Measurements from ENCODE around the gene APC. TPM values are rescaled to one million over a fixed set of nuclear protein-coding genes. Genes with fewer than 3 reads are reported as not detected.

Gene APC
- total and polyA plus RNA-seq, 4 donors = 83.2 to 279 (median 137) TPM

DNA sequence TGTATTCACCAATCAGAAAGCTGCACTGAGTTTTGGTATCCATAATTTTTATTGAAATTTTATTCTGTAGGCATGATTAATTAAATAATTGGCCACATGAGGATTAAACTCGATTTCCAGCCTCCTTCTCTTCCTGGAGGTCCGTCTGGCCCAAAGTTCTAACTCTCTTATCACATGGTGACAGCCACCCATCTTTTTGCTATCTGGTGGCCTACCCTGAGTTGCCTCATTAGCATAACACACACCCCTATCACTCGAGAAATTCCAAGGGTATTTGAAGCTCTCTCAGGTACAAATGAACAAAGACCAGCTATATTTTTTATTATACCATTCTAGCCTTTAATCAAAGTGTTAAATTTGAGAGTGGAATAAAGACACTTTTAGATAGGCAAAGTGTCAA is 57.7 kb downstream of the APC start:
- Histone ChIP-seq H3K27me3 (ENCODE audit: control insufficient read depth, insufficient read depth, low read length) (no peaks in the 10 kb centered on the region), H3K27ac (ENCODE audit: low read depth, low read length) (no peak overlapping the region), H3K4me3 (ENCODE audit: low read depth, low read length) (no peak overlapping the region), H3K36me3 (ENCODE audit: control insufficient read depth, insufficient read depth, low read length) (peaks cover 37% of the 10 kb centered on the region), H3K4me1 (ENCODE audit: control insufficient read depth, insufficient read depth, low read length) (no peaks in the 10 kb centered on the region), H3K9me3 (ENCODE audit: control insufficient read depth, insufficient read depth, low read length) (no peaks in the 10 kb centered on the region)
- no peak for DNase-seq (ENCODE audit: low read depth in 4 of 6, low spot score in 6 of 6)
- WGBS (ENCODE audit: insufficient coverage) = no CpG with 5 or more reads among the region's 3 CpGs

DNA sequence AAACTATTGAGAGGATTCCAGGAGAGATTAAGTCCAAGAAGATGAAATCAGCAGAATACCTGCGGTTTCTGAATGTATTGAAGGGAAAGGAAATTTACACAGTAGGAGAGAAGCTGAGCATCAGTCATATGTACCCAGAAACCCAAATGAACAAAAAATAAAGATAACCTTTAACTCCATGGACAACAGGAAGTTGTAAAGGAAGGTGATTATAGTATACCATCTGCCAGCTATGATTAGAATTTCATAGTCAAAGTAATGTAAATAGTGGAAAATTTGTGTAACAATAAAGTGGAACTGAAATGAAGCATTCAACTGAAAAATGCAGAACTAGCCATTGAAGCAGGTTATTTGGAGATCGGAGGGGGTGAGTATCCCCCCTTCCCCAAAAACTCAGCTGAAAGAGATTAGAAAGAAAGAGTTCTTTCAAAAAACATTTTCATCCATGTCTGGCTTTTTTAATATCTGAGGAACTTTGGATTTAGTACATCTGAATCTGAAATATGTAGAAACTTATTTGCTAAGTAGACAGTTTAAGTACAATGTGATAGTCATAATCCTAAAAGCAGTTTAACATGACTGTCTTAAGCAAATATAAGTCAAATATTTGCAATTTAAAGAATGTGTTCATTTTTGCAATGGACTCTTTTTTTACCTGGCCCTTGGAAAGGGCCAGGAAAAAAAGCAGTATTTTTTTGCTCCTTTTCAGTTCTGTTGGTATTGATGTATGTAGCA is 58.4 kb downstream of the APC start:
- Histone ChIP-seq H3K36me3 (ENCODE audit: control insufficient read depth, insufficient read depth, low read length) (peaks cover 33% of the 10 kb centered on the region), H3K4me3 (ENCODE audit: low read depth, low read length) (no peak overlapping the region), H3K4me1 (ENCODE audit: control insufficient read depth, insufficient read depth, low read length) (no peaks in the 10 kb centered on the region), H3K27ac (ENCODE audit: low read depth, low read length) (no peak overlapping the region), H3K27me3 (ENCODE audit: control insufficient read depth, insufficient read depth, low read length) (no peaks in the 10 kb centered on the region), H3K9me3 (ENCODE audit: control insufficient read depth, insufficient read depth, low read length) (no peaks in the 10 kb centered on the region)
- no CpG with 5 or more reads among the region's 2 CpGs for WGBS (ENCODE audit: insufficient coverage)
- DNase-seq (ENCODE audit: low read depth in 4 of 6, low spot score in 6 of 6) = no peak

GRCh38 chr5:112799661-112800060 is 62.0 kb downstream of the APC start:
- Histone ChIP-seq H3K4me1 (ENCODE audit: control insufficient read depth, insufficient read depth, low read length) (no peaks in the 10 kb centered on the region), H3K4me3 (ENCODE audit: low read depth, low read length) (no peak overlapping the region), H3K36me3 (ENCODE audit: control insufficient read depth, insufficient read depth, low read length) (peaks cover 11% of the 10 kb centered on the region), H3K9me3 (ENCODE audit: control insufficient read depth, insufficient read depth, low read length) (no peaks in the 10 kb centered on the region), H3K27ac (ENCODE audit: low read depth, low read length) (no peak overlapping the region), H3K27me3 (ENCODE audit: control insufficient read depth, insufficient read depth, low read length) (no peaks in the 10 kb centered on the region)
- no peak for DNase-seq (ENCODE audit: low read depth in 4 of 6, low spot score in 6 of 6)
- 81% methylated on average over 2 of the region's 3 CpGs for WGBS (ENCODE audit: insufficient coverage)

- peaks cover 8% of the 10 kb centered on the region for H3K36me3 ChIP-seq (ENCODE audit: control insufficient read depth, insufficient read depth, low read length)
- no CpG with 5 or more reads among the region's 6 CpGs for WGBS (ENCODE audit: insufficient coverage)
- H3K4me3 ChIP-seq (ENCODE audit: low read depth, low read length) = no peak overlapping the region
- H3K27me3 ChIP-seq (ENCODE audit: control insufficient read depth, insufficient read depth, low read length) = no peaks in the 10 kb centered on the region
- H3K4me1 ChIP-seq (ENCODE audit: control insufficient read depth, insufficient read depth, low read length) = no peaks in the 10 kb centered on the region
- H3K9me3 ChIP-seq (ENCODE audit: control insufficient read depth, insufficient read depth, low read length) = no peaks in the 10 kb centered on the region
- no peak overlapping the region for H3K27ac ChIP-seq (ENCODE audit: low read depth, low read length)
- peak in 3 of 6 donors; percentile 8 to 92 (median 11) for DNase-seq (ENCODE audit: low read depth in 4 of 6, low spot score in 6 of 6)
These were observed 63.2 kb downstream of the APC start for GRCh38 chr5:112800891-112801290.

DNA sequence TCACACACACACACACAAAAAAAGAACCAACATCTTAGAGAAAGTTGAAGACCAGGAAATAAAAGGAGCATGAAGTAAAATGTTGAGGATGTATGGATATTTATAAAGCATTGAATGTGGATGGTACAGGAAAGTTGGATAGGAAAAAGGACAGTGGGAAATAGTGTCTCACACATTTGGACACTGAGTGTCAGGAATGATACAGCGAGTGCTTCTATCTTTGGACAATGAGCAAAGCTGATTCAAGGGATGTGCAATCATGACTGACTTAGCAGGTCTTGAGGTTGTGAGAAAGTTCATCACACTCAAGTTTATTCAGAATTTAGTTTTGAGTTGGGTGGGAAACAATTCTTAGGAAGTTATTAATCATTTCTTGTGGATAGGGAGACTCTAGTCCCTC is 73.3 kb downstream of the APC start:
- peaks cover 27% of the 10 kb centered on the region for H3K36me3 ChIP-seq (ENCODE audit: control insufficient read depth, insufficient read depth, low read length)
- no CpG with 5 or more reads among the region's 1 CpG for WGBS (ENCODE audit: insufficient coverage)
- H3K4me3 ChIP-seq (ENCODE audit: low read depth, low read length) = no peak overlapping the region

GRCh38 chr5:112812549-112812948 is 74.9 kb downstream of the APC start:
- Histone ChIP-seq H3K27ac (ENCODE audit: low read depth, low read length) (no peak overlapping the region), H3K4me1 (ENCODE audit: control insufficient read depth, insufficient read depth, low read length) (no peaks in the 10 kb centered on the region), H3K4me3 (ENCODE audit: low read depth, low read length) (no peak overlapping the region), H3K36me3 (ENCODE audit: control insufficient read depth, insufficient read depth, low read length) (peaks cover 30% of the 10 kb centered on the region), H3K9me3 (ENCODE audit: control insufficient read depth, insufficient read depth, low read length) (no peaks in the 10 kb centered on the region), H3K27me3 (ENCODE audit: control insufficient read depth, insufficient read depth, low read length) (no peaks in the 10 kb centered on the region)
- DNase-seq (ENCODE audit: low read depth in 4 of 6, low spot score in 6 of 6) = no peak
- no CpG with 5 or more reads among the region's 1 CpG for WGBS (ENCODE audit: insufficient coverage)

More for the DNA sequence above, 73.3 kb downstream of the APC start:
- Histone ChIP-seq H3K27ac (ENCODE audit: low read depth, low read length) (no peak overlapping the region), H3K9me3 (ENCODE audit: control insufficient read depth, insufficient read depth, low read length) (no peaks in the 10 kb centered on the region), H3K4me1 (ENCODE audit: control insufficient read depth, insufficient read depth, low read length) (no peaks in the 10 kb centered on the region), H3K27me3 (ENCODE audit: control insufficient read depth, insufficient read depth, low read length) (no peaks in the 10 kb centered on the region)
- DNase-seq (ENCODE audit: low read depth in 4 of 6, low spot score in 6 of 6) = no peak

DNA sequence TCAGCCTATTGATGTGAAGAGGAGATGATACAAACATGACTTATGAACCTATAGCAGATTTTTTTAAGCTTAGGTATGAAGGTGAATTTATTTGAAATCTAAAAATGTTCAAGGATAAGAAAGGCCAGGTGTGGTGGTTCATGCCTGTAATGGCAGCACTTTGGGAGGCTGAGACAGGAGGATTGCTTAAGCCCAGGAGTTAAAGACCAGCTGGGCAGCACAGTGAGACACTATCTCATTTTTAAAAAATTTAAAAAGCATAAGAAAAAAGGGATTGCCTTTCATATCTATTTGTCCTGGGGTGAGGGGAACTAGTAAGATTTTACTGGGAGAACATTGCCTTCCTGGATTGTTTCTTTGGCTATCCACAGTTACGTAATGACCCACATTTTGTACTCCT is 82.6 kb downstream of the APC start:
- H3K27ac ChIP-seq (ENCODE audit: low read depth, low read length) = no peak overlapping the region
- peaks cover 41% of the 10 kb centered on the region for H3K36me3 ChIP-seq (ENCODE audit: control insufficient read depth, insufficient read depth, low read length)
- H3K27me3 ChIP-seq (ENCODE audit: control insufficient read depth, insufficient read depth, low read length) = no peaks in the 10 kb centered on the region
- H3K9me3 ChIP-seq (ENCODE audit: control insufficient read depth, insufficient read depth, low read length) = no peaks in the 10 kb centered on the region
- no CpG with 5 or more reads among the region's 1 CpG for WGBS (ENCODE audit: insufficient coverage)
- no peak for DNase-seq (ENCODE audit: low read depth in 4 of 6, low spot score in 6 of 6)
- H3K4me1 ChIP-seq (ENCODE audit: control insufficient read depth, insufficient read depth, low read length) = no peaks in the 10 kb centered on the region
- no peak overlapping the region for H3K4me3 ChIP-seq (ENCODE audit: low read depth, low read length)

DNA sequence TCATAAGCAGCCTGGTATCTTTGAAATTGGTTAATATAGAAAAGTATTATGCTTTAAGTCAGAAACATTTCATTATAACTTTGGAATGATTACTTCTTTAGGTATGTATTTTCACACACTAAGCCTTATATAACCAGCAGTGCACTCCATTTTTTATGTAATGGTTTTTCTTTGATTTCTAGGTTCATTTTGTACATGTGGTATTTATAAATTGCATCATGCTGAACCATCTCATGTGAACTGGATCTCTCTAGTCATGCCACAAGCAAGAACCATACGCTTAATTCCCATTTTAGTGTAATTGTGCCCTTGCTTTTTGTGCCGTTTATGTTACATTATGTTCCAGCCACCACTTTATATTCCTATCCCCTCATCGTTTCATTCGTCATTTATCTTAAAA is 84.8 kb downstream of the APC start:
- H3K36me3 ChIP-seq (ENCODE audit: control insufficient read depth, insufficient read depth, low read length) = peaks cover 27% of the 10 kb centered on the region
- no peak overlapping the region for H3K27ac ChIP-seq (ENCODE audit: low read depth, low read length)
- 70% methylated on average over 4 of the region's 4 CpGs for WGBS (ENCODE audit: insufficient coverage)
- DNase-seq (ENCODE audit: low read depth in 4 of 6, low spot score in 6 of 6) = no peak
- H3K4me1 ChIP-seq (ENCODE audit: control insufficient read depth, insufficient read depth, low read length) = no peaks in the 10 kb centered on the region
- no peak overlapping the region for H3K4me3 ChIP-seq (ENCODE audit: low read depth, low read length)
- no peaks in the 10 kb centered on the region for H3K9me3 ChIP-seq (ENCODE audit: control insufficient read depth, insufficient read depth, low read length)
- H3K27me3 ChIP-seq (ENCODE audit: control insufficient read depth, insufficient read depth, low read length) = no peaks in the 10 kb centered on the region

- H3K27ac ChIP-seq (ENCODE audit: low read depth, low read length) = no peak overlapping the region
- H3K36me3 ChIP-seq (ENCODE audit: control insufficient read depth, insufficient read depth, low read length) = peaks cover 31% of the 10 kb centered on the region
- WGBS (ENCODE audit: insufficient coverage) = no CpG with 5 or more reads among the region's 2 CpGs
These were observed 85.5 kb downstream of the APC start for GRCh38 chr5:112823181-112823580.

GRCh38 chr5:112823656-112824055 is 86.0 kb downstream of the APC start:
- Histone ChIP-seq H3K27ac (ENCODE audit: low read depth, low read length) (no peak overlapping the region), H3K4me3 (ENCODE audit: low read depth, low read length) (no peak overlapping the region), H3K4me1 (ENCODE audit: control insufficient read depth, insufficient read depth, low read length) (no peaks in the 10 kb centered on the region), H3K36me3 (ENCODE audit: control insufficient read depth, insufficient read depth, low read length) (peaks cover 35% of the 10 kb centered on the region), H3K9me3 (ENCODE audit: control insufficient read depth, insufficient read depth, low read length) (no peaks in the 10 kb centered on the region), H3K27me3 (ENCODE audit: control insufficient read depth, insufficient read depth, low read length) (no peaks in the 10 kb centered on the region)
- no peak for DNase-seq (ENCODE audit: low read depth in 4 of 6, low spot score in 6 of 6)
- WGBS (ENCODE audit: insufficient coverage) = no CpG with 5 or more reads among the region's 2 CpGs

More at GRCh38 chr5:112823181-112823580, 85.5 kb downstream of the APC start:
- no peaks in the 10 kb centered on the region for H3K4me1 ChIP-seq (ENCODE audit: control insufficient read depth, insufficient read depth, low read length)
- no peak overlapping the region for H3K4me3 ChIP-seq (ENCODE audit: low read depth, low read length)
- no peaks in the 10 kb centered on the region for H3K9me3 ChIP-seq (ENCODE audit: control insufficient read depth, insufficient read depth, low read length)
- DNase-seq (ENCODE audit: low read depth in 4 of 6, low spot score in 6 of 6) = no peak
- H3K27me3 ChIP-seq (ENCODE audit: control insufficient read depth, insufficient read depth, low read length) = no peaks in the 10 kb centered on the region

Data from spinal cord (tissue), 10 donors.